Type B pancreatic cell (in vitro differentiated cells): ENCODE measurements around the gene RRP8. TPM values are rescaled to one million over a fixed set of nuclear protein-coding genes. Genes with fewer than 3 reads are reported as not detected.

Experiments
- DNase-seq: peaks from one replicate; pipeline ENCODE4 v3.0.0; 2021; ENCODE audit warnings: mixed read lengths; ENCODE audit not compliant: unreplicated experiment; ENCODE audit errors: extremely low spot score
- H3K27ac Mint-ChIP-seq: 2 replicates; pipeline ENCODE4 v1.8.0; 2021; ENCODE audit warnings: mild to moderate bottlenecking, mixed read lengths
- H3K27me3 Mint-ChIP-seq: 2 replicates; pipeline ENCODE4 v1.8.0; 2021; ENCODE audit warnings: mixed read lengths
- H3K36me3 Mint-ChIP-seq: 2 replicates; pipeline ENCODE4 v1.8.0; 2021; ENCODE audit warnings: mixed read lengths
- H3K4me1 Mint-ChIP-seq: one replicate; pipeline ENCODE4 v1.8.0; 2021; ENCODE audit warnings: mixed read lengths; ENCODE audit not compliant: unreplicated experiment
- H3K4me3 Mint-ChIP-seq: 2 replicates; pipeline ENCODE4 v1.8.0; 2021; ENCODE audit warnings: mild to moderate bottlenecking, mixed read lengths
- H3K9me3 Mint-ChIP-seq: 2 replicates; pipeline ENCODE4 v1.8.0; 2021; ENCODE audit warnings: mixed read lengths
- total RNA-seq: library from RNA; stranded (reverse); gene quantifications from 2 replicates; pipeline ENCODE4 v1.2.1, GENCODE V29; 2021; ENCODE audit warnings: low replicate concordance
- TF ChIP-seq, protein P1 (sequence below): fragments of 200-600 bp; sonication (generic); conservative IDR thresholded peaks from 2 replicates; pipeline ENCODE4 v1.5.0; 2021; ENCODE audit warnings: antibody characterized with exemption, mild to moderate bottlenecking

RRP8 gene
- total RNA-seq, 1 donor from 2014 or later, result 23.5 TPM

DNA sequence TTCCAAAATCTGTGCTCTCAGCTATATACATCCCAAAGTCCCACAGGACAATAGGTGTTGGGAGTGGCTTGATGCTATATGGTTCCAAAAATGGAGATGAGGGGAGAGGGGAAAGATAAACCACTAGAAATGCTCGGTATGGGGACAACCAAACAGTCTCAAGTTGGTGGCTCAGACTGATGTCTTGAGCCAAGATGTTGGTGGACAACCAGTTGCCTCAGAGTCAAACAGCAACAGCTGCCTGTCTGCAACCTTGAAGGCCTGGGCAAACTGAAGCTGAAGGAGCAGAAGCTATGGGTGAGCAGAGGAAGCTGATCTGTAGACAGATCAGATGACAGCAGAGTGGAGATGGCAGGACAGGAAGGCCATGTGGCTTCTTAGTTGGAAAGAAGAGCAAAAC is 4.0 kb downstream of the RRP8 start:
- no peak for DNase-seq
- Mint-ChIP-seq H3K4me3 (peak overlapping the region; percentile 14), H3K9me3 (no peaks in the 10 kb centered on the region), H3K4me1 (peaks cover 11% of the 10 kb centered on the region), H3K36me3 (peaks cover 28% of the 10 kb centered on the region), H3K27ac (no peak overlapping the region), H3K27me3 (no peaks in the 10 kb centered on the region)
- TF ChIP-seq, protein P1, sequence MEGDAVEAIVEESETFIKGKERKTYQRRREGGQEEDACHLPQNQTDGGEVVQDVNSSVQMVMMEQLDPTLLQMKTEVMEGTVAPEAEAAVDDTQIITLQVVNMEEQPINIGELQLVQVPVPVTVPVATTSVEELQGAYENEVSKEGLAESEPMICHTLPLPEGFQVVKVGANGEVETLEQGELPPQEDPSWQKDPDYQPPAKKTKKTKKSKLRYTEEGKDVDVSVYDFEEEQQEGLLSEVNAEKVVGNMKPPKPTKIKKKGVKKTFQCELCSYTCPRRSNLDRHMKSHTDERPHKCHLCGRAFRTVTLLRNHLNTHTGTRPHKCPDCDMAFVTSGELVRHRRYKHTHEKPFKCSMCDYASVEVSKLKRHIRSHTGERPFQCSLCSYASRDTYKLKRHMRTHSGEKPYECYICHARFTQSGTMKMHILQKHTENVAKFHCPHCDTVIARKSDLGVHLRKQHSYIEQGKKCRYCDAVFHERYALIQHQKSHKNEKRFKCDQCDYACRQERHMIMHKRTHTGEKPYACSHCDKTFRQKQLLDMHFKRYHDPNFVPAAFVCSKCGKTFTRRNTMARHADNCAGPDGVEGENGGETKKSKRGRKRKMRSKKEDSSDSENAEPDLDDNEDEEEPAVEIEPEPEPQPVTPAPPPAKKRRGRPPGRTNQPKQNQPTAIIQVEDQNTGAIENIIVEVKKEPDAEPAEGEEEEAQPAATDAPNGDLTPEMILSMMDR, result no peak

DNA sequence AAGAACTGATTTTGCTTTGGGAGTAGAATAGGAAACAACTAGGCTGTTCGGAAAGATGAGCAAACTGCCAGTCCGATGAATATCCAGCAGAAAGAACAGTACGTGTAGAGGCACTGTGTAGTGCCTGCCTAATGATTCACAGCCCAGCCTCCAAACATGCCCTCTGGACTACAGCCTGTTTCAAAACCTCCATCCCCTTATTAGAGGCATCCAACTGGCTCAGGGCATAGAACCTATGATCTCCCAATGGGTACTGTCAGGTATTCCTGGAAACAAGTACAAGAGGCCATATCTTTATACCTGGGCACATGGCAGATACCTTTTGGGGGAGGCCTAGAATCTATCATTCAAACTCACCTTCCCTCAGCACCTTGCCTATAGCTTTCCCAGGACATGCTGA is 4.9 kb downstream of the RRP8 start:
- Mint-ChIP-seq H3K4me3 (no peak overlapping the region), H3K4me1 (peaks cover 11% of the 10 kb centered on the region), H3K36me3 (peaks cover 33% of the 10 kb centered on the region), H3K27me3 (no peaks in the 10 kb centered on the region), H3K27ac (no peak overlapping the region), H3K9me3 (no peaks in the 10 kb centered on the region)
- TF ChIP-seq, protein P1, result no peak
- no peak for DNase-seq

DNA sequence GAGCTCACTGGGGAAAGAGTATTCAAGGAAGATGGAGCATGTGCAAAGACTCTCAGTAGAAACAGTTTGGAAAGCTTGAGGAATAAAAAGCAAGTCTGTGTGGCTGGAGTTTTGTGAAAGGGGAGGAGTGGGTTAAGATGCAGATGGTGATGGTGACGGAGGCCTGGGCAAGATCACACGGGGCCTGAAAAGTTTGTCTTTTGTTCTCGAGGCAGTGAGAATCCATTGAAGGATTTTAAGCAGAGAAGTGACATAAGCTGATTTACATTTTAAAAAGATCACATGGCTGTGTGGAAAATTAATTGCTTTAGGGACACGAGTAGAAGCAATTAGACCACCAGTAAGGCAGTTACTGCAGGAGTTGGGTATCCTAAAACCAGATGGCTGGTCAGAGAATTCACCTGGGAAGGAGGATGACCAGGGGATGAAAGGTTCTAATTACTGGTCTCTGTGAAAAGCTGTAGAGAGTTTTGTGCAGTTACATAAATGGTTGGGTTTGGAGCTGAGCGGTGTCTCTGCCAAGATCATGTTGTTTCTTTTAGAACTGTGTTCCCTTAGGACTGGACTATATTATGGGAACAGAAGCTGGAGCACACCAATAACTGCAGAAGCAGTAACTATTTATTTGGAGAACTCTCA is 7.1 kb downstream of the RRP8 start:
- DNase-seq, result no peak
- no peaks in the 10 kb centered on the region for H3K9me3 Mint-ChIP-seq
- H3K36me3 Mint-ChIP-seq, result peaks cover 33% of the 10 kb centered on the region
- H3K27me3 Mint-ChIP-seq, result no peaks in the 10 kb centered on the region
- peaks cover 7% of the 10 kb centered on the region for H3K4me1 Mint-ChIP-seq
- peak overlapping the region; percentile 23 for H3K27ac Mint-ChIP-seq
- TF ChIP-seq, protein P1, result no peak
- H3K4me3 Mint-ChIP-seq, result no peak overlapping the region

DNA sequence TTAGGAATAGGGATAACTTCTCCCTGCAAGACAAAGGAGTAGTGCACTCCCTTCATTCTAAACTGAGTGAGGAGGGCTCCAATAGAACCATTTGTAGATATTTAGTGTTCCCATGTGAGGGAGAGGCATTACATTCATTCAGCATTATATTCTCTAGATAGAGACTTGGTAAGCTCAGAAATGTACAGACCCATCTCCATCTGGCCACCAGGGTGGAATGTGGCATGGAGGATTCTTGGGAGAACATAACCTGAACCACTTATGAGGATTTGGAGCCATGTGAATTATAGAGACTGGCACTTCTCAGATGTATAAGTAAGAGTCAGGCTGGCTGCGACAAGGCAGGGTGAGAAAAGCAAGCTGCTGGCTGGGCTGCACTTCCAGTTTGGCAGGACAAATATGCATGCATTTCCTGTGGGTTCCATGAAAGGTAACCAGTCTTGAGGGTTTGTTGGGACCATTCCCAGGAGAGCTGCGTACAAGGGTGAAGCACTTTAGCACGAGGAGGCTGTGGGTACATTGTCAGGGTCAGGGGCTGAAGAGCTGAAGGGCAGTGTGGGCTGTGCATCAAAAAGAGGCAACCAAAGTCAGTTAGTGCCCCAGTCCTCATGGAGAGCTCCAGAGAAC is 9.2 kb downstream of the RRP8 start:
- Mint-ChIP-seq H3K9me3 (no peaks in the 10 kb centered on the region), H3K27me3 (no peaks in the 10 kb centered on the region), H3K27ac (no peak overlapping the region), H3K36me3 (peaks cover 29% of the 10 kb centered on the region), H3K4me1 (peaks cover 7% of the 10 kb centered on the region), H3K4me3 (no peak overlapping the region)
- DNase-seq, result no peak
- TF ChIP-seq, protein P1, result peak; percentile 45

DNA sequence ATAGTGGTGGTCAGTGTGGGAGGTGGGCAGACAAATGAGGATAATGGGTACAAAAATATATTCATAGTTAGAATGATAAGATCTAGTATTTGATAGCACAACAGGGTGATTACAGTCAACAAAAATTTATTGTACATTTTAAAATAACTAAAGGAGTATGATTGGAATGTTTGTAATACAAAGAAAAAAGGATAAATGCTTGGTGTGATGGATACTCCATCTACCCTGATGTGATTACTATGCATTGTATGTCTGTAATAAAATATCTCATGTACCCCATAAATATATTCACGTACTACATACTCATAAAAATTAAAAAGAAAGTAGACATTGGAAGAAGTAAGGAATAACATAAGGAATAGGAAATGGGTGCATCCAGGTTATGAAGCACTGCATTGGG is 15.4 kb downstream of the RRP8 start:
- Mint-ChIP-seq H3K9me3 (peaks cover 7% of the 10 kb centered on the region), H3K4me1 (no peaks in the 10 kb centered on the region), H3K4me3 (no peak overlapping the region), H3K36me3 (peaks cover 11% of the 10 kb centered on the region), H3K27ac (no peak overlapping the region), H3K27me3 (no peaks in the 10 kb centered on the region)
- TF ChIP-seq, protein P1, result no peak
- no peak for DNase-seq
